BJ (cell line): ENCODE data around the gene AKTIP. TPM values are rescaled to one million over a fixed set of nuclear protein-coding genes. Genes with fewer than 3 reads are reported as not detected.

Experiments
- CTCF ChIA-PET: fragments of 350-600 bp; formaldehyde crosslinking; extraction: SDS; loops from one replicate; lab custom pipeline; 2021; ENCODE audit warnings: antibody characterized with exemption, inconsistent platforms; lab: Yijun Ruan, JAX
- POLR2A ChIA-PET: fragments of 300-600 bp; sonication (Branson Sonifier 250); formaldehyde crosslinking; extraction: SDS; loops from one replicate; lab custom pipeline; 2021; ENCODE audit warnings: antibody characterized with exemption; lab: Charles Lee
- DNase-seq: peaks from one replicate; pipeline ENCODE4 v3.0.0-alpha.2; 2011; ENCODE audit warnings: low read depth
- H3K27me3 ChIP-seq: 2 replicates; pipeline ENCODE4 v1.6.0; 2011; ENCODE audit warnings: low read length; ENCODE audit not compliant: control insufficient read depth, insufficient read depth
- H3K36me3 ChIP-seq: 2 replicates; pipeline ENCODE4 v1.5.1; 2011; ENCODE audit warnings: low read length; ENCODE audit not compliant: control insufficient read depth, insufficient read depth
- H3K4me3 ChIP-seq: 2 replicates; pipeline ENCODE4 v1.5.1; 2011; ENCODE audit warnings: low read depth, mild to moderate bottlenecking, control low read depth, low read length
- polyA plus RNA-seq: library from polyadenylated mRNA; depleted of rRNA; stranded (reverse); fragments of >200 nt; gene quantifications from 2 replicates; pipeline ENCODE4 v1.2.3, GENCODE V29; 2011; rRNA removed
- small RNA-seq: library from RNA; depleted of rRNA; stranded (forward); fragments of <200 nt; gene quantifications from one replicate; pipeline ENCODE3, GENCODE V24; 2012; ENCODE audit warnings: low replicate concordance, low read depth; ENCODE audit not compliant: insufficient read length
- TF ChIP-seq, protein P1 (sequence below): IDR thresholded peaks from 2 replicates; pipeline ENCODE4 v1.5.1; 2011; ENCODE audit warnings: low read depth, mild to moderate bottlenecking, control low read depth, inconsistent platforms, low read length, moderate library complexity; ENCODE audit not compliant: insufficient read depth

AKTIP gene
- polyA plus RNA-seq, 1 experiment: 26.0 TPM

- no peak for DNase-seq
- Histone ChIP-seq H3K36me3 (peaks cover 2% of the 10 kb centered on the region; the same call in 1 of the 2 replicates), H3K4me3 (no peak overlapping the region), H3K27me3 (no peaks in the 10 kb centered on the region)
- TF ChIP-seq, protein P1, sequence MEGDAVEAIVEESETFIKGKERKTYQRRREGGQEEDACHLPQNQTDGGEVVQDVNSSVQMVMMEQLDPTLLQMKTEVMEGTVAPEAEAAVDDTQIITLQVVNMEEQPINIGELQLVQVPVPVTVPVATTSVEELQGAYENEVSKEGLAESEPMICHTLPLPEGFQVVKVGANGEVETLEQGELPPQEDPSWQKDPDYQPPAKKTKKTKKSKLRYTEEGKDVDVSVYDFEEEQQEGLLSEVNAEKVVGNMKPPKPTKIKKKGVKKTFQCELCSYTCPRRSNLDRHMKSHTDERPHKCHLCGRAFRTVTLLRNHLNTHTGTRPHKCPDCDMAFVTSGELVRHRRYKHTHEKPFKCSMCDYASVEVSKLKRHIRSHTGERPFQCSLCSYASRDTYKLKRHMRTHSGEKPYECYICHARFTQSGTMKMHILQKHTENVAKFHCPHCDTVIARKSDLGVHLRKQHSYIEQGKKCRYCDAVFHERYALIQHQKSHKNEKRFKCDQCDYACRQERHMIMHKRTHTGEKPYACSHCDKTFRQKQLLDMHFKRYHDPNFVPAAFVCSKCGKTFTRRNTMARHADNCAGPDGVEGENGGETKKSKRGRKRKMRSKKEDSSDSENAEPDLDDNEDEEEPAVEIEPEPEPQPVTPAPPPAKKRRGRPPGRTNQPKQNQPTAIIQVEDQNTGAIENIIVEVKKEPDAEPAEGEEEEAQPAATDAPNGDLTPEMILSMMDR: no peak
- ChIA-PET CTCF (interaction anchor here (1.0 kb wide), 1 partner anchor 10 kb away, joined by 4 read pairs; no protein-coding TSS in a partner anchor), POLR2A (no interaction called here)
Observed at GRCh38 chr16:53446090-53446489, 56.9 kb downstream of the AKTIP start.

GRCh38 chr16:53445534-53445933, 57.5 kb downstream of the AKTIP start:
- TF ChIP-seq, protein P1: no peak
- DNase-seq: no peak
- H3K36me3 ChIP-seq: peaks cover 2% of the 10 kb centered on the region; the same call in 1 of the 2 replicates
- no peaks in the 10 kb centered on the region for H3K27me3 ChIP-seq
- ChIA-PET CTCF (interaction anchor here (1.0 kb wide), 1 partner anchor 10 kb away, joined by 4 read pairs; no protein-coding TSS in a partner anchor), POLR2A (no interaction called here)
- no peak overlapping the region for H3K4me3 ChIP-seq

Small RNA genes within 50 kb of the gene (small RNA-seq; reads per million reads assigned to genes)
- gene RNU6-1153P: not detected

Other genes starting within 250 kb of the AKTIP start
- 37.7 and 39.7 TPM in 2 replicates for gene RBL2, start 68.7 kb downstream of the AKTIP start, polyA plus RNA-seq
- gene RPGRIP1L, start 200.7 kb upstream of the AKTIP start, polyA plus RNA-seq: 5.0 and 8.3 TPM in 2 replicates
- 86.3 and 95.2 TPM in 2 replicates for gene FTO, start 200.9 kb upstream of the AKTIP start, polyA plus RNA-seq